ENCODE measurements around the gene MKLN1.

GRCh38 chr7:131449373-131449902 is 121.8 kb downstream of the MKLN1 start:
- TF ChIP-seq CTCF (IDR thresholded peaks at IDR 0.05) (no peak), POLR2A (IDR thresholded peaks at IDR 0.05) (no peak)
